Stimulated activated CD4-positive, alpha-beta T cell treated with anti-CD3 and anti-CD28 coated beads, Interleukin-1b, Interleukin-23, amount 100 ng/mL, for 24 hours (primary cell): Measurements from ENCODE around the gene UST.
"Not testable (repeated sequence)": the region's sequence is repeated elsewhere in the genome, so short reads cannot be mapped to it uniquely, and the experiment has no call there.

Experiments
- DNase-seq, 4 experiments: peaks; one replicate each; pipeline ENCODE4 v3.0.0-alpha.2; 2020; ENCODE audit warnings: low read depth in 4 of 4, low spot score in 1 of 4

Gene UST

DNA sequence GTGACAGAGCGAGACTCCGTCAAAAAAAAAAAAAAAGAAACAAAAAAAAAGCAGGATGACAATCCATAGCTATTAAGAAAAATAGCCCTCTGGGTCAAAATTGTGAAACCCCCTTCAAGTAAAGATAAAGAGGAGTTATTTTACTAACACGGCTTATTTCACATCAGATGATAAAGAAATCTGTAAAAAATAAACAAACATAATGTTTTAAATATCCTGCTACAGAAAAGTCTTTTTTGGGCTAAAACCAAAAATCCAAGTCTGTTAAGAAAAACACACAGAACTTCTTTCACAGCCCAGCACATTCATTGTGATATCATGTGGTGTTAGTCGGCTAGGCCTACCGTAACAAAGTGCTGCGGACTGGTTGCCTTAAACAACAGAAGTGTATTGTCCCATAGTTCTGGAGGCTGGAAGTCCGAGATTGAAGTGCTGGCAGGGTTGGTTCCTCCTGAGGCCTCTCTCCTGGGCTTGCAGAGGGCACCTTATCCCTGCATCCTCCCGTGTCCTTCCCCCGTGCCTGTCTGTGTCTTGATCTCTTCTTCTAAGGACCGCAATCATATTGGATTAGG is 331.5 kb downstream of the UST start:
- DNase-seq, result no peak

GRCh38 chr6:149079456-149079855 is 332.6 kb downstream of the UST start:
- DNase-seq, result no peak

- DNase-seq, result no peak
These were observed 333.2 kb downstream of the UST start for GRCh38 chr6:149079911-149080491.

GRCh38 chr6:149080511-149080910 is 333.7 kb downstream of the UST start:
- no peak for DNase-seq

DNA sequence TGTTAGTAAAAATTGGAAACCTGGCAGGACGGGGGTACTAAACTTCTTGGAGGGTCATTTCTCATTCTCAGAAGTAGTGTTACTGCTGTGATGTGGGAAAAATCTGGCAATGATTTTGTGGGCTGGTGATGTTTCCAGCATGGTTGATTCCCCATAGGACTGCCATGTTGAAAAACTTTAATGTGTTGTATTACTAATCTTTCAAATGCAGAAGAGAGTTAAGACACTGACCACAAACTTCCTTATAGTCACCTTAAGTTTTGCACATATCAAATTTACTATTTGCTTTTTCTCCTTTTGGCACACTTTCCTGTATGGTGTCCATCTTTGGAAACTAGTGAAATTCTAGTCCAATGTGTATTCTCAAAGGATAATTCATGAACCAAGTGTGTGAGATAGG is 334.5 kb downstream of the UST start:
- no peak for DNase-seq

DNA sequence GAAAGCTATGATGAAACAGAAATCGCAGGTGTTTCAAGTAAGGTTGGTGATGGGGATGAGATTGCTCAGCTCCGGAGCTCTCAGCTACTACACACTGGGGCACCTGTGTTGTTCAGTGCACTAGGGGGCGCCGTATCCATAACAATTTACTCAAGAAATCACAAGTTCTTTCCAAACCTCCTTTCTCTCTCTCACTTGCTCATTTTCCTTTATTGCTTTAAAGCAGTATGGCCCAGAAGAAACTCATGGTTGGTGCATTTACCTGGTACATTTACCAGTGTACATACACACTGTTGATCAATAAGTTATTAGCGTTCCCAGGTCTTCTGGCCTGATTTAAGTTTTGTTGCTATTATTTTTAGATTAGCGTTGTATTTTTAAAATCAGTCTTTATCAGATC is 335.5 kb downstream of the UST start:
- peak; percentile 75 to 79 (median 78) for DNase-seq

- DNase-seq, result no peak
These were observed 337.2 kb downstream of the UST start for GRCh38 chr6:149084026-149084425.

DNA sequence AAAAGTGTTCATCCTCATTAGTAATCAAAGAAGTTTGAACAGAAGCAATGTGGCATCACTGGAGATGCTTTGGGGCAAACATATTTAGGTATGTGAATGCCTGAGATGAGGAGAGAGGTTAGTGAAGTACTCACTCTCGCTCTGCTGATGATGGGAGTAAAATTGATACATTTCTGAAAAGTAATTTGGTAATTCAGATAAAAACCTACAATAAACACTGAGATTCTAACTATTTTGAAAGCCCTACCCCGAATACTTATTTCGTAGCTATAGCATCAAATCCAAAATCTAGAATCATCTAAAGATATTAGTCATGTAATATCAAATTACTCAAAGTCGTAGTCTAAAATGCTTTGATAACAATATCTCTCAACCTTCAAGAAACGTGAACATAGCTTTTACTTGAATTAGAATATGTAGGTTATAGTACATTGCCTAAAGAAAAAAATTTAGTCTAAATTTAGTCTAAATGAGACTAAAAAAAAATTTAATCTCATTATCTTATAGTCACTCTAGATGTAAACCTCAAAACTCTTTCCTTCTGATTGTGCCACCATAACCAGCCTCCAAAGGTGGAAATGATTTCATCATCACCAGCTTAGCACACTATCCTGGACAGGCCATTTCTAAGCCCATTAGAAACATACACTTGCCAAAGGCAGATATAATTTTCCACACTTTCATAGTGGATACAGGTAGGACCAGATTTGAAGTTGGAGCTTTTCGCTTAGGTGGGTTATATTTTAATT is 338.2 kb downstream of the UST start:
- no peak for DNase-seq

DNA sequence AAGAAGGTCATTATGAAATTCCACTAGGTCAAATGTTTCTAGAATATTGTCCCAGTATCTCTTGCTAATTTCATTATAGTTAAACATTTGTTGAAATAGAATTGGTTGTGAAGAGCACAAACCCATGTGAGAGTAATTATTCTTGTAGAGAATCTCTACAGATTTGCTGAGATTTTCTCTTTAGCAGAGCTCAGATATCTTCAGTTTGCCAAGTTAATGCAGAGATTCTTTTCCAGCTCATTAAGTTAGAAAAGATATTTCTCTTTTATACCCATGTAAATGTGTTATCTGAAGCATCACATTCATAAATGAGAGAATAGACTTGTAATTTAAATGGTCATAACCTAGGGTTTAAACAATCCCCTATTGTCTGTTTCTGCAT is 338.7 kb downstream of the UST start:
- no peak for DNase-seq

DNA sequence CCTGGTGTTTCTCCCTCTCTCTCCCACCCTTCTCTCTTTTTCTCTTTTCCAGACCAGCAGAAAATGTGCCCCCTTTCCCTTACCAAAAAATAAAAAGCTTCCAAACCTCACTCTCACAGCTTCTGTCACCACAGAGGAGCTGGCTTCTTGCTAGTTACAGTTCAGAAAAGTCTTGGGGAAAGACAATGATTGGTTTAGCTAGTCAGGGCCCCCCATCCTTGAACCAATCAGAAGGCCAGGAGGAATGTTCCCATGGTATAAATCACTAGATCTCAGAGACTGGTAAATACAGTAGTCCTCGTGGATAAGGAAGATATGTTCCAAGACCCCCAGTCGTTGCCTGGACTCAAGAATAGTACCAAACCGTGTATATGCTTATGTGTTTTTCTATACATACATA is 339.5 kb downstream of the UST start:
- DNase-seq, result no peak

GRCh38 chr6:149087898-149088297 is 341.1 kb downstream of the UST start:
- DNase-seq, result no peak

GRCh38 chr6:149088361-149088760 is 341.5 kb downstream of the UST start:
- no peak for DNase-seq

DNA sequence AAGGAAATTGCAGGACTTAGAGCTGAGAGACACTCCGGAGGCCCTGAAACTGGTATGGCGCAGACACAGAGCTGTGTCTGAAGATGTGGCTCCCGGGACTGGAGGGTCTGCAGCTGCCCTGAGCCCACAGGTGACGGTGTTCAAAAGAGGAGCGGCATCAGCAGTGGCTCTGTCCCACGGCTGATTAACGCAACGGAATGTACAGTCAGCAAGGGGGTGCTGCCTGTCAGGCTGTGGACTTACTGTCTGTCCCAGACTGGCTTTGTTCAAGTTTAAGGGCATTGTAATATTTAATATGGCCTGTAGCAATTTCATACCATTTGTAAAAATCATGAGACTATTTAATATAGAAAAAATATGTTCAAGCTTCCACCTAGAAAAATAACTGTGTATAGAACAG is 342.7 kb downstream of the UST start:
- DNase-seq, result no peak

DNA sequence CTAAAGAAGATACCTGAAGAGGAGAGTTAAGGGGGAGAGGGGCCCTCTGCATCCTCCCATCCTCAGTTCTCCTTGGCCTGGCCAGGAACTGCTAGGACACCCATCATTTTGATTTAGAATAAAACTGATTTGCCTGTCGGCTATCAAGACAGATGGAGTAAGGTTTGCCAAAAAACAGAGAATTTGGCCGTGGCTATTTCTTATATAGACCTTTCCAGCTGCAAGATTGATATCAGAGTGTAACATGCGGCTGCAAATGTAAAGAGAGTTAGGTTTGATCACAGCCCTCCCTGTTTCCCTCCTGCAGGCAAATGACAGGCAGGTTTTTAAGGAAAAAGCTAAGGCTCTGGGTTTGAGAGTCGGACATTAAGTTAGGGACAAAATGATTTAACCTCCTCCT is 344.1 kb downstream of the UST start:
- no peak for DNase-seq

- DNase-seq, result no peak
These were observed 346.8 kb downstream of the UST start for GRCh38 chr6:149093643-149094042.

DNA sequence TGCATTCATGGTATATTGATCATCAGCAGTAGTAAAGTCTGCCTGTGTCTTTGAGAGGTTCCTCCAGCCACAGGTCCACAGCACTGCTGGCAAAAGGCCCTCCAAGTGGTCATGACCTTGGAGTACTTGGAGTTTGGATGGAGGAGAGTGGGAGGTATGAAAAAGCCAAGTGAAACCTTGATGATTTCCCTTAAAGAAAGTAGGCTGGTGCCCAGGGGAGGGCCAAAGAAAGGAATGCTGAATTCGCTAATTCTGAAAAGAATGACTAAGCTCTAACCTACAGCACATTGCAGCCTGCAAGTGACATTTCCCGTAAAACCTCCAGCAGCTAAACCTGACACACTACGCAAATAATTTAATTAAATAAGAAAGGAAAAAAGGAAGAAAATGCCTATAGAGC is 347.3 kb downstream of the UST start:
- DNase-seq, result no peak

DNA sequence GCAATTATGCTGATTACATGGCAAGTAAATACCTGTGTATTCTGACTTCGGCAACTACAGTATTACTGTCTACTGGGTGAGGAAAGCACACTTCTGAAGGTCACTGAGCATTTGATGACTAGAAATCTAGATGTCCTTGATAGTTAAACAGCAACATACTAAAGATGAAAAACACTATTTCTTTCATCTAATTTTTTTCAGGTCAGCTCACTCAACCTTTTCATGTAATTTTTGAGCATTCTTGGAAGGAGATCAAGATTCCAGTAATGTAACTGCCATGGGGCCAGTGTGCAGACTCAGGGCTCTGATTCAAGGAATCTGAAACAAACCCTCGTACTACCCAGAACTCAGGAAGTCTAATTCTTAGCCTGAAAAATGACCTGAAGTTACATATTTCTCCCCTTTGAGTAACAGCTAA is 348.1 kb downstream of the UST start:
- DNase-seq, result no peak

DNA sequence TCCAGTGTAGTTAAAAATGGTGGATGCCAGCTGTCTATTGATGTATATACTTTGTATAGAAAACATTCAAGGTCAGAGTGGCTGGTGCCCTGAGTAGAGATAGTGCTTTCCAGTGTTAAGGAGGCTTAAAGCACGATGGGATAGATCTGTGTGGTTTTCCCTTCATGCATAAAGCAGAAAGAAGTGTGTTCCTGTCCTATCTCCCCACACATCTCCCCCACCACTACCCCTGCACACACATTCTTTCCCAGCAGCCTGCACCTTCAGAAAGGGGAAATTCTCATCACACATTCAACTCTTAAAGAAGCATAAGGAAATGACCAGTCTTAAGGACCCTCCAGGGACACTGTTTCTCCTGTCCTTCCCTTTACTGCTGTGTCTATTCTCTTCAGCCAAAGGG is 349.0 kb downstream of the UST start:
- no peak for DNase-seq

DNA sequence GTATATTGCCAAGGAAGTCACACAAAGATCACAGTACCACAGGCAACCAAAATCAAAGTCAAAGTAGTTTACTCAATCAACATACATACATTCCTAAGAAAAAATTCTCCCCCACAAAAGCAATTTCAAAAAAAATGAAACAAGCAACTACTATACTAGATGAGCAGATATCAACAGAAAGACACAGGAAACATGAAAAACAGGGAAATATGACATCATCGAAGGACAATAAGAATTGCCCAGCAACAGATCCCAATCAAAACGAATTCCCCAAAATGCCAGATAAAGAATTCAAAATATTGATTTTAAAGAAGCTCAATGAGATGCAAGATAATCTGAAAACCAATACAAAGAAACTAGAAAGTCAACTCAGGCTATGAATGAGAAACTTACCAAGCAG is 351.0 kb downstream of the UST start:
- no peak for DNase-seq

GRCh38 chr6:149098700-149099276 is 352.0 kb downstream of the UST start:
- no peak for DNase-seq

DNA sequence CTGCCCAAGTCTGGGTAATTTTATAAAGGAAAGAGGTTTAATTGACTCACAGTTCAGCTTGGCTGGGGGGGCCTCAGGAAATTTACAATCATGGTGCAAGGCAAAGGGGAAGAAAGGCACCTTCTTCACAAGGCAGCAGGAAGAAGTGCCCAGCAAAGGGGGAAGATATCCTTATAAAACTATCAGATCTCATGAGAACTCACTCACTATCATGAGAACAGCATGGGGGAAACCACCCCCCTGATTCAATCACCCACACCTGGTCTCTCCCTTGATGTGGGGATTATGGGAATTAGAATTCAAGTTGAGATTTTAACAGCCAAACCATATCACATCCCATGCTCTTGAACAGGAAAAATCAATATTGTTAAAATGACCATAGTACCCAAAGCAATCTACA is 355.5 kb downstream of the UST start:
- no peak for DNase-seq

GRCh38 chr6:149103950-149104349 is 357.1 kb downstream of the UST start:
- not testable (repeated sequence) for DNase-seq
